HepG2 (cell line): ENCODE measurements around the gene PLIN4. TPM values are rescaled to one million over a fixed set of nuclear protein-coding genes. Genes with fewer than 3 reads are reported as not detected.
A peak's percentile ranks its signal among the peaks of the same experiment; 100 is the strongest.

ENCODE experiments used
- GABPB1 ChIP-seq: IDR thresholded peaks from 2 replicates; pipeline ENCODE4 v1.6.1; 2016; ENCODE audit warnings: mild to moderate bottlenecking, missing genetic modification reagents, moderate library complexity, missing compliant biosample characterization
- GTF2F1 ChIP-seq: fragments of 150-350 bp; IDR thresholded peaks from 2 replicates; pipeline ENCODE4 v1.6.1; 2014; ENCODE audit warnings: low read length
- HNF4A ChIP-seq: sonication (generic); formaldehyde crosslinking; IDR thresholded peaks from 2 replicates; pipeline ENCODE4 v1.4.0; 2020; ENCODE audit warnings: missing genetic modification reagents
- JDP2 ChIP-seq: sonication (generic); formaldehyde crosslinking; IDR thresholded peaks from 2 replicates; pipeline ENCODE4 v1.8.1; 2022; ENCODE audit warnings: missing genetic modification reagents, borderline replicate concordance
- KDM3A ChIP-seq: IDR thresholded peaks from 2 replicates; pipeline ENCODE4 v1.6.1; 2018; ENCODE audit warnings: low read depth, missing compliant biosample characterization
- NONO ChIP-seq, 2 experiments: fragments of 450-650 bp in 1 of 2; sonication (generic) in 1 of 2; formaldehyde crosslinking in 1 of 2; IDR thresholded peaks in 1 of 2; conservative IDR thresholded peaks in 1 of 2; 2 replicates each; pipeline versions ENCODE4 v1.6.1 to v1.8.0; 2017 to 2022; ENCODE audit warnings: mild to moderate bottlenecking in 1 of 2, missing genetic modification reagents in 1 of 2, moderate library complexity in 1 of 2
- NR2C2 ChIP-seq: sonication (generic); formaldehyde crosslinking; IDR thresholded peaks from 2 replicates; pipeline ENCODE4 v1.4.0; 2020; ENCODE audit warnings: missing genetic modification reagents, mild to moderate bottlenecking, moderate library complexity, borderline replicate concordance
- PCBP1 ChIP-seq: fragments of 200-400 bp; formaldehyde crosslinking; IDR thresholded peaks from 2 replicates; pipeline ENCODE4 v1.6.1; 2017; ENCODE audit warnings: mild to moderate bottlenecking, low read depth, low read length, borderline replicate concordance
- PITX1 ChIP-seq: sonication (generic); formaldehyde crosslinking; IDR thresholded peaks from 2 replicates; pipeline ENCODE4 v1.5.1; 2020; ENCODE audit warnings: mild to moderate bottlenecking, missing genetic modification reagents
- RFX5 ChIP-seq: IDR thresholded peaks from 2 replicates; pipeline ENCODE4 v1.6.1; 2011; ENCODE audit warnings: low read depth, low read length, improper control_type of control experiment
- RFXAP ChIP-seq: sonication (generic); formaldehyde crosslinking; IDR thresholded peaks from 2 replicates; pipeline ENCODE4 v1.4.0; 2020; ENCODE audit warnings: missing genetic modification reagents, borderline replicate concordance
- SAP130 ChIP-seq: IDR thresholded peaks from 2 replicates; pipeline ENCODE4 v1.6.1; 2016; ENCODE audit warnings: low read depth
- TAF15 ChIP-seq: fragments of 200-400 bp; formaldehyde crosslinking; IDR thresholded peaks from one replicate; pipeline ENCODE4 v1.6.1; 2018; ENCODE audit warnings: mild to moderate bottlenecking, low read depth, low read length; ENCODE audit not compliant: poor library complexity, severe bottlenecking
- TCF7 ChIP-seq: sonication (generic); IDR thresholded peaks from 2 replicates; pipeline ENCODE4 v1.6.1; 2016; ENCODE audit warnings: antibody characterized with exemption, low read depth
- TEAD3 ChIP-seq: optimal IDR thresholded peaks from 2 replicates; pipeline ENCODE3; 2016; ENCODE audit warnings: borderline replicate concordance
- ZFP41 ChIP-seq: sonication (generic); formaldehyde crosslinking; IDR thresholded peaks from 2 replicates; pipeline ENCODE4 v1.4.0; 2020; ENCODE audit warnings: mild to moderate bottlenecking, missing genetic modification reagents, borderline replicate concordance
- ZNF446 ChIP-seq: sonication (generic); formaldehyde crosslinking; IDR thresholded peaks from 2 replicates; pipeline ENCODE4 v1.5.0; 2020; ENCODE audit warnings: mild to moderate bottlenecking, missing genetic modification reagents
- ZNF549 ChIP-seq: sonication (generic); formaldehyde crosslinking; IDR thresholded peaks from 2 replicates; pipeline ENCODE4 v1.5.0; 2020; ENCODE audit warnings: missing genetic modification reagents
- ZNF652 ChIP-seq: IDR thresholded peaks from 2 replicates; pipeline ENCODE4 v1.6.1; 2016; ENCODE audit warnings: low read depth, borderline replicate concordance
- ZNF772 ChIP-seq: sonication (generic); formaldehyde crosslinking; IDR thresholded peaks from 2 replicates; pipeline ENCODE4 v1.5.0; 2020; ENCODE audit warnings: mild to moderate bottlenecking, missing genetic modification reagents
- polyA plus RNA-seq, 8 experiments: library from polyadenylated mRNA; depleted of rRNA in 3 of 8; stranded (reverse) in 7 of 8; unstranded in 1 of 8; fragments of >200 nt; fragmentation: Illumina TruSeq in 4 of 8; extraction: Trizol in 4 of 8; gene quantifications; 2 replicates each; pipeline versions ENCODE4 v1.2.1 to v1.2.3, GENCODE V29; 2011 to 2016; ENCODE audit warnings: low read depth in 4 of 8, missing spikeins in 1 of 8, mixed read lengths in 1 of 8; ENCODE audit not compliant: insufficient read depth in 1 of 8
- total RNA-seq, 5 experiments: library from RNA; depleted of rRNA; stranded (reverse); fragments of >200 nt; fragmentation: Illumina TruSeq; extraction: Trizol; gene quantifications; 2 replicates each; pipeline ENCODE4 v1.2.3, GENCODE V29; 2016; ENCODE audit warnings: low read depth in 1 of 5
- TF ChIP-seq, protein P1 (sequence below): sonication (generic); formaldehyde crosslinking; IDR thresholded peaks from 2 replicates; pipeline ENCODE4 v1.8.0; 2022; ENCODE audit warnings: mild to moderate bottlenecking, missing genetic modification reagents, moderate library complexity
- TF ChIP-seq, protein P2 (sequence below): sonication (generic); formaldehyde crosslinking; IDR thresholded peaks from 2 replicates; pipeline ENCODE4 v1.8.1; 2022; ENCODE audit warnings: low read depth, mild to moderate bottlenecking, missing genetic modification reagents
- TF ChIP-seq, protein P3 (sequence below): sonication (generic); formaldehyde crosslinking; IDR thresholded peaks from 2 replicates; pipeline ENCODE4 v1.4.0; 2020; ENCODE audit warnings: missing genetic modification reagents, borderline replicate concordance
- TF ChIP-seq, protein P4 (sequence below): sonication (generic); formaldehyde crosslinking; IDR thresholded peaks from 2 replicates; pipeline ENCODE4 v1.8.1; 2023; ENCODE audit warnings: mild to moderate bottlenecking, inconsistent platforms, moderate library complexity, missing genetic modification reagents, borderline replicate concordance

The PLIN4 gene
- total and polyA plus RNA-seq, 2 of the 13 experiments (the other 11 are each of a cell fraction or from before 2014, with no cell fraction given): 1.1 to 1.3 TPM

DNA sequence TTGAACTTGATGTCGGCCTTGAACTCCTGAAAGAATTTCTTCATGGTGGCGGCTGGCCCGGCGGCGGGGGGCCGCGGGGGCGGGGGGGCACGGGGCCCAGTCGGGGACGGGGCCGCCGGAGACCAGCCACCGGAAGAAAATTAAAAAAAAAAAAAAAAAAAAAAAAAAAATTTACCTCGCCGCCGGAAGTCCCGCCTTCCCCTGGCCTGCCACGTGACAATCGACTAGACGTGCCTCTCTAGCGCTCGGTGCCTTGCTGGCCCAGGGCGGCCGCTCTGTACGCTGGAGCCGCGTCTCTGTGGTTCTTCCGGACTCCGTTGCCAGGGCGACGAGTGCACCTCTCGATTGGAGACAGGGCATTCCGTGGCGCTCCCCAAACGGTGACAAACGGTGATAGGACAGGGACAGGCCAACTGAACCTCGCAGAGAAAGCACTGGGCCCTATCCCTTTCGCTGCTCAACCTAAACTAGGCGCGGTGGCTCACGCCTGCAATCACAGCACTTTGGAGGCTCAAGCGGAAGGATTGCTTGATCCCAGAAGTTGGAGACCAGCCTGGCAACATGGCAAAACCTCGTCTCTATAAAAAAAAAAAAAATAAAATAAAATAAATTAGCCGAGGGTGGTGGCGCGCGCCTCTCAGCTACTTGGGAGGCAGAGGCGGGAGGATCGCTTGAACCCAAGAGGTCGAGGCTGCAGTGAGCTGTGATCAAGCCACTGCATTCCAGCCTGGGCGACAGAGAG lies 60.5 kb downstream of the PLIN4 start, which contains the start of gene UBXN6 (continued):
- peak; percentile 49; the same call in 1 of the 2 replicates for TF ChIP-seq RFX5
- peak; percentile 29 for TF ChIP-seq TAF15
- no peak for TF ChIP-seq GTF2F1
- peak; percentile 85 for TF ChIP-seq NR2C2
- TF ChIP-seq KDM3A (CRISPR knock-in tag): peak; percentile 82; the same call in 1 of the 2 replicates
- no peak for TF ChIP-seq JDP2 (CRISPR knock-in tag)
- TF ChIP-seq NONO (IDR thresholded peaks at IDR 0.05): no peak
- peak; percentile 62; the same call in 1 of the 2 replicates for TF ChIP-seq NONO (CRISPR knock-in tag; conservative IDR thresholded peaks at IDR 0.05)
- TF ChIP-seq GABPB1 (CRISPR knock-in tag): peak; percentile 93
- TF ChIP-seq, protein P1, sequence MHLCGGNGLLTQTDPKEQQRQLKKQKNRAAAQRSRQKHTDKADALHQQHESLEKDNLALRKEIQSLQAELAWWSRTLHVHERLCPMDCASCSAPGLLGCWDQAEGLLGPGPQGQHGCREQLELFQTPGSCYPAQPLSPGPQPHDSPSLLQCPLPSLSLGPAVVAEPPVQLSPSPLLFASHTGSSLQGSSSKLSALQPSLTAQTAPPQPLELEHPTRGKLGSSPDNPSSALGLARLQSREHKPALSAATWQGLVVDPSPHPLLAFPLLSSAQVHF (CRISPR knock-in tag): no peak
- TF ChIP-seq, protein P2, sequence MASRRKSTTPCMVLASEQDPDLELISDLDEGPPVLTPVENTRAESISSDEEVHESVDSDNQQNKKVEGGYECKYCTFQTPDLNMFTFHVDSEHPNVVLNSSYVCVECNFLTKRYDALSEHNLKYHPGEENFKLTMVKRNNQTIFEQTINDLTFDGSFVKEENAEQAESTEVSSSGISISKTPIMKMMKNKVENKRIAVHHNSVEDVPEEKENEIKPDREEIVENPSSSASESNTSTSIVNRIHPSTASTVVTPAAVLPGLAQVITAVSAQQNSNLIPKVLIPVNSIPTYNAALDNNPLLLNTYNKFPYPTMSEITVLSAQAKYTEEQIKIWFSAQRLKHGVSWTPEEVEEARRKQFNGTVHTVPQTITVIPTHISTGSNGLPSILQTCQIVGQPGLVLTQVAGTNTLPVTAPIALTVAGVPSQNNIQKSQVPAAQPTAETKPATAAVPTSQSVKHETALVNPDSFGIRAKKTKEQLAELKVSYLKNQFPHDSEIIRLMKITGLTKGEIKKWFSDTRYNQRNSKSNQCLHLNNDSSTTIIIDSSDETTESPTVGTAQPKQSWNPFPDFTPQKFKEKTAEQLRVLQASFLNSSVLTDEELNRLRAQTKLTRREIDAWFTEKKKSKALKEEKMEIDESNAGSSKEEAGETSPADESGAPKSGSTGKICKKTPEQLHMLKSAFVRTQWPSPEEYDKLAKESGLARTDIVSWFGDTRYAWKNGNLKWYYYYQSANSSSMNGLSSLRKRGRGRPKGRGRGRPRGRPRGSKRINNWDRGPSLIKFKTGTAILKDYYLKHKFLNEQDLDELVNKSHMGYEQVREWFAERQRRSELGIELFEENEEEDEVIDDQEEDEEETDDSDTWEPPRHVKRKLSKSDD: no peak
- no peak for TF ChIP-seq ZFP41 (CRISPR knock-in tag)
- no peak; the same call in 1 of the 2 replicates for TF ChIP-seq HNF4A
- no peak for TF ChIP-seq ZNF446 (CRISPR knock-in tag)
- peak; percentile 61; the same call in 1 of the 2 replicates for TF ChIP-seq RFXAP
- peak; percentile 61 for TF ChIP-seq TEAD3 (CRISPR knock-in tag)
- TF ChIP-seq TCF7: no peak
- TF ChIP-seq PITX1 (CRISPR knock-in tag): peak; percentile 27; the same call in 1 of the 2 replicates
- TF ChIP-seq, protein P3, sequence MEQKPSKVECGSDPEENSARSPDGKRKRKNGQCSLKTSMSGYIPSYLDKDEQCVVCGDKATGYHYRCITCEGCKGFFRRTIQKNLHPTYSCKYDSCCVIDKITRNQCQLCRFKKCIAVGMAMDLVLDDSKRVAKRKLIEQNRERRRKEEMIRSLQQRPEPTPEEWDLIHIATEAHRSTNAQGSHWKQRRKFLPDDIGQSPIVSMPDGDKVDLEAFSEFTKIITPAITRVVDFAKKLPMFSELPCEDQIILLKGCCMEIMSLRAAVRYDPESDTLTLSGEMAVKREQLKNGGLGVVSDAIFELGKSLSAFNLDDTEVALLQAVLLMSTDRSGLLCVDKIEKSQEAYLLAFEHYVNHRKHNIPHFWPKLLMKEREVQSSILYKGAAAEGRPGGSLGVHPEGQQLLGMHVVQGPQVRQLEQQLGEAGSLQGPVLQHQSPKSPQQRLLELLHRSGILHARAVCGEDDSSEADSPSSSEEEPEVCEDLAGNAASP (CRISPR knock-in tag): peak; percentile 31; the same call in 1 of the 2 replicates
- 0 out of 2 replicates have a peak, but pooled peaks have one; percentile 58 for TF ChIP-seq ZNF772
- no peak for TF ChIP-seq PCBP1
- TF ChIP-seq ZNF652: no peak
- no peak for TF ChIP-seq ZNF549 (CRISPR knock-in tag)
- TF ChIP-seq, protein P4, sequence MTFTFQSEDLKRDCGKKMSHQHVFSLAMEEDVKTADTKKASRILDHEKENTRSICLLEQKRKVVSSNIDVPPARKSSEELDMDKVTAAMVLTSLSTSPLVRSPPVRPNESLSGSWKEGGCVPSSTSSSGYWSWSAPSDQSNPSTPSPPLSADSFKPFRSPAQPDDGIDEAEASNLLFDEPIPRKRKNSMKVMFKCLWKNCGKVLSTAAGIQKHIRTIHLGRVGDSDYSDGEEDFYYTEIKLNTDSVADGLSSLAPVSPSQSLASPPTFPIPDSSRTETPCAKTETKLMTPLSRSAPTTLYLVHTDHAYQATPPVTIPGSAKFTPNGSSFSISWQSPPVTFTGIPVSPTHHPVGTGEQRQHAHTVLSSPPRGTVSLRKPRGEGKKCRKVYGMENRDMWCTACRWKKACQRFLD (CRISPR knock-in tag): no peak
- peak; percentile 97 for TF ChIP-seq SAP130 (CRISPR knock-in tag)
